ENCODE measurements around the gene NR2F2. TPM values are rescaled to one million over a fixed set of nuclear protein-coding genes. Genes with fewer than 3 reads are reported as not detected.

NR2F2 gene
- total RNA-seq, 1 donor from 2014 or later = 40.3 TPM

- TF ChIP-seq, protein P1, sequence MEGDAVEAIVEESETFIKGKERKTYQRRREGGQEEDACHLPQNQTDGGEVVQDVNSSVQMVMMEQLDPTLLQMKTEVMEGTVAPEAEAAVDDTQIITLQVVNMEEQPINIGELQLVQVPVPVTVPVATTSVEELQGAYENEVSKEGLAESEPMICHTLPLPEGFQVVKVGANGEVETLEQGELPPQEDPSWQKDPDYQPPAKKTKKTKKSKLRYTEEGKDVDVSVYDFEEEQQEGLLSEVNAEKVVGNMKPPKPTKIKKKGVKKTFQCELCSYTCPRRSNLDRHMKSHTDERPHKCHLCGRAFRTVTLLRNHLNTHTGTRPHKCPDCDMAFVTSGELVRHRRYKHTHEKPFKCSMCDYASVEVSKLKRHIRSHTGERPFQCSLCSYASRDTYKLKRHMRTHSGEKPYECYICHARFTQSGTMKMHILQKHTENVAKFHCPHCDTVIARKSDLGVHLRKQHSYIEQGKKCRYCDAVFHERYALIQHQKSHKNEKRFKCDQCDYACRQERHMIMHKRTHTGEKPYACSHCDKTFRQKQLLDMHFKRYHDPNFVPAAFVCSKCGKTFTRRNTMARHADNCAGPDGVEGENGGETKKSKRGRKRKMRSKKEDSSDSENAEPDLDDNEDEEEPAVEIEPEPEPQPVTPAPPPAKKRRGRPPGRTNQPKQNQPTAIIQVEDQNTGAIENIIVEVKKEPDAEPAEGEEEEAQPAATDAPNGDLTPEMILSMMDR (IDR thresholded peaks at IDR 0.05; ENCODE audit: unreplicated experiment) = no peak
- H3K9me3 Mint-ChIP-seq (ENCODE audit: low read depth) = no peaks in the 10 kb centered on the region
- H3K27ac Mint-ChIP-seq = no peak overlapping the region
- peaks cover 7% of the 10 kb centered on the region for H3K36me3 Mint-ChIP-seq (ENCODE audit: insufficient read depth)
- peaks cover 51% of the 10 kb centered on the region for H3K4me1 Mint-ChIP-seq (ENCODE audit: low read depth)
- peaks cover 87% of the 10 kb centered on the region for H3K27me3 Mint-ChIP-seq
- no peak for DNase-seq (ENCODE audit: low spot score, unreplicated experiment)
- no peak overlapping the region for H3K4me3 Mint-ChIP-seq (ENCODE audit: low read depth)
Observed at GRCh38 chr15:96347181-96348111, 16.9 kb downstream of the NR2F2 start.

DNA sequence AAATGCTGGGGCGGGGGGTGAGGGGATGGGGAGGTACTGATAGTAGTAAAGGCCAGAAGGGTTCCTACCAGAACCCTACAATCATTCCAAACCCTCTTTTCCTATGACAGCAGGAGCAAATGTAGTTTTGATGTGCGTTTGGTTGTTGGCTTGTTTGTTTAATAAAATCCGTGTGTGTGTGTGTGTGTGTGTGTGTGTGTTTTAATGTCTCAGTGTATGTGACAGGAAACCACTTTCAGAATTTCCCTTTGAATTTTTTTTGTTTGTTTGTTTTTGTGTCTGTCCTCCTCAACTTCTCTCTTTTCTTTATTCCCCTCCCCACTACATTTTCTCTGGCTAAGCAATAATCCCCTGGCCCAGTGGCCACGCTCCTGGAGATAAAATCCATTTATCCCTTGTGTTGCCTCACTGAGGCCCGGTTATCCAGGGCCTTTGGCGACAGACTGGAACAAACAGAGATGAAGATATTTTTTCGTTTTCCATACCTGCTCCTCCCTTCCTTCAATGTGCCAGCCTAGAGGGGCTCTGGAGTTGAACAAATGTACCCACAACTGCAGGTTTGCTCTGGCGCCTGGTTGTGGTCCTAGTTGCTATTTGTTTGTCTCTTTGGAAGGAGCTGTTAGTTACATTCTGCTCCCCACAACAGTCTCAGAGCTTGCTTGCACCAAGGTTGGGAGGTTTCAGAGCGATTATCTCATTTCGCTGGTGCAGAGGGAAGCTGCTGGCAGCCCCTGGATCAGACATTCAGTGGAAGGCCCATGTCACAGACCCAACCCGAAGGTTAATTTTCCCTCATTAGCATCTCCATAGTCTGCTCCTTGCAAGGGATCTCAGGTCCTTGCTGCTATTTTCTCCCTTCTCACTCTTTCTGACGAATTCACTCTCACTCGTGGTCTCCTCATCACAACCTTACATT, 17.9 kb downstream of the NR2F2 start:
- H3K4me1 Mint-ChIP-seq (ENCODE audit: low read depth) = peaks cover 43% of the 10 kb centered on the region

DNA sequence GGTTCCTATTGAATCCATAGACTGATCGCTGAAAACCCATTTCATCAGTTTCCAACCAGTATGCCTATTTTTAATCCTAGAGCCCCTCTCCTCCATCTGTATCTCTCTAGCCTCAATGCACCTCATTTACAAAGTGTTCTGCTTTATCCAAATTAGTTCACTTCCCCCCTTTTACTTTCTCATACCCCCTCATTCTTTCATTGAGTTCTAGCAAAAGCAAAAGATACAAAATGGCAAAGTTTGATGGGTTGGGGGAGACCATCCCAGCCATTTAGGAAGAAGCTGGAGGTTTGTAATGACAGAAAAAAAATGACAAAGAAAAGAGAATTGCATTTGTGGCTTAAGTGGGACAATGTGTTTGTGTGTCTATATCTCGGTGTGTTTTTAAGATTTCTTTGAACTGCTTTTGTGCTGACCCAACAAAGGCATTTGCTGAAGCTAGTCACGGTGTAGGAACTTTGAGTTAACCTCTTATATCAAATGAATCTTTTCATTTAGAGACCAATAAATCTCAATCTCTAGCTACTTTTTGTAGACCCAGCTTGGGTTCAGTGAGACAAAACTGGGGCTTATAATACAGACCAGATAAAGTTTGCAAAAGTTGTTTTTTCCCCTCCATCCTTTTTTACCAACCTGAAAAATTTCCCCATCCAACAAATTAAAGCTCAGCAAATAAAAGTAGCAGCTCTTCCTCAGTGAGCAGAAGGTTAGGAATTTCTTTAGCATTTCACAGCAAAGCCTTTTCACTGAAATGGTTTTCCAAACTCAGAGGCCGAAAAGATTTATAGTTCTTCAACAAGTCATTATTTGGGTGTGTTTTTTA, 18.7 kb downstream of the NR2F2 start:
- DNase-seq (ENCODE audit: low spot score, unreplicated experiment) = no peak
- H3K27me3 Mint-ChIP-seq = peaks cover 94% of the 10 kb centered on the region
- peaks cover 39% of the 10 kb centered on the region for H3K4me1 Mint-ChIP-seq (ENCODE audit: low read depth)
- H3K36me3 Mint-ChIP-seq (ENCODE audit: insufficient read depth) = peaks cover 4% of the 10 kb centered on the region
- no peak overlapping the region for H3K27ac Mint-ChIP-seq
- no peak overlapping the region for H3K4me3 Mint-ChIP-seq (ENCODE audit: low read depth)
- no peaks in the 10 kb centered on the region for H3K9me3 Mint-ChIP-seq (ENCODE audit: low read depth)
- TF ChIP-seq, protein P1 (IDR thresholded peaks at IDR 0.05; ENCODE audit: unreplicated experiment) = no peak

More for the DNA sequence above, 17.9 kb downstream of the NR2F2 start:
- Mint-ChIP-seq H3K4me3 (ENCODE audit: low read depth) (no peak overlapping the region), H3K27ac (peak overlapping the region; percentile 43), H3K27me3 (peaks cover 94% of the 10 kb centered on the region), H3K36me3 (ENCODE audit: insufficient read depth) (peaks cover 4% of the 10 kb centered on the region), H3K9me3 (ENCODE audit: low read depth) (no peaks in the 10 kb centered on the region)
- TF ChIP-seq, protein P1 (IDR thresholded peaks at IDR 0.05; ENCODE audit: unreplicated experiment) = no peak
- no peak for DNase-seq (ENCODE audit: low spot score, unreplicated experiment)

GRCh38 chr15:96349857-96350720, 19.6 kb downstream of the NR2F2 start:
- Mint-ChIP-seq H3K4me1 (ENCODE audit: low read depth) (peaks cover 31% of the 10 kb centered on the region), H3K27me3 (peaks cover 87% of the 10 kb centered on the region), H3K36me3 (ENCODE audit: insufficient read depth) (peaks cover 3% of the 10 kb centered on the region), H3K27ac (peak overlapping the region; percentile 42), H3K9me3 (ENCODE audit: low read depth) (no peaks in the 10 kb centered on the region), H3K4me3 (ENCODE audit: low read depth) (no peak overlapping the region)
- TF ChIP-seq, protein P1 (IDR thresholded peaks at IDR 0.05; ENCODE audit: unreplicated experiment) = no peak
- no peak for DNase-seq (ENCODE audit: low spot score, unreplicated experiment)

Data from progenitor cell of endocrine pancreas (in vitro differentiated cells).